Endothelial cell (in vitro differentiated cells): ENCODE measurements around the gene SPAG7. TPM values are rescaled to one million over a fixed set of nuclear protein-coding genes. Genes with fewer than 3 reads are reported as not detected.

Experiments used
- DNase-seq: peaks from one replicate; pipeline ENCODE4 v3.0.0; 2021; ENCODE audit warnings: low spot score
- H3K27ac Mint-ChIP-seq: one replicate; pipeline ENCODE4 v1.8.0; 2021; ENCODE audit warnings: mixed read lengths, inconsistent platforms; ENCODE audit not compliant: unreplicated experiment
- H3K27me3 Mint-ChIP-seq: one replicate; pipeline ENCODE4 v1.8.0; 2021; ENCODE audit warnings: mild to moderate bottlenecking, moderate library complexity, mixed read lengths, inconsistent platforms; ENCODE audit not compliant: unreplicated experiment
- H3K36me3 Mint-ChIP-seq: one replicate; pipeline ENCODE4 v1.8.0; 2021; ENCODE audit warnings: mild to moderate bottlenecking, low read depth, mixed read lengths, inconsistent platforms; ENCODE audit not compliant: unreplicated experiment
- H3K4me1 Mint-ChIP-seq: one replicate; pipeline ENCODE4 v1.8.0; 2021; ENCODE audit warnings: mild to moderate bottlenecking, mixed read lengths, inconsistent platforms; ENCODE audit not compliant: unreplicated experiment
- H3K4me3 Mint-ChIP-seq: one replicate; pipeline ENCODE4 v1.8.0; 2021; ENCODE audit warnings: mild to moderate bottlenecking, mixed read lengths, inconsistent platforms; ENCODE audit not compliant: unreplicated experiment
- H3K9me3 Mint-ChIP-seq: one replicate; pipeline ENCODE4 v1.8.0; 2021; ENCODE audit warnings: mixed read lengths, inconsistent platforms; ENCODE audit not compliant: unreplicated experiment
- total RNA-seq: library from RNA; stranded (reverse); fragmentation: NEBNext Ultra II Directional; extraction: Animal tissue kit (Norgen Biotek cat#: 25700); gene quantifications from one replicate; pipeline ENCODE4 v1.2.1, GENCODE V29; 2021; ENCODE audit not compliant: unreplicated experiment
- TF ChIP-seq, protein P1 (sequence below): fragments of 200-600 bp; sonication (generic); IDR thresholded peaks from one replicate; pipeline ENCODE4 v1.5.0; 2021; ENCODE audit warnings: antibody characterized with exemption; ENCODE audit not compliant: unreplicated experiment

Gene SPAG7
- total RNA-seq, 1 donor from 2014 or later: 67.3 TPM

DNA sequence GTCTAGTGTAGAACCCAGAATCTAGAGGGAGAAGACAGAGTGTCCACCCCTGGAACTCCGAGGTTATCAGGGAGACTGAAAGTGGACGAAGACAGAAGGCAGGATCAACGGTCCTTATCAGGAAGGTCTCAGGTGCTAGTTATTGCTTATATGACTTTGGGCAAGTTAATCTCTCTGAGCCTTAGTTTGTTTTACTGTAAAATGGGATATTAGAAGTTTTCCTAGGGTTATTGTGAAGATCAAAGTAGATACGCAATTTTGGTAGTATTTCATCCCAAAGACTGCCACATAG is 26.4 kb downstream of the SPAG7 start:
- Mint-ChIP-seq H3K4me3 (peak overlapping the region; percentile 97), H3K36me3 (peaks cover 26% of the 10 kb centered on the region), H3K27me3 (peaks cover 18% of the 10 kb centered on the region), H3K27ac (peak overlapping the region; percentile 99), H3K4me1 (peaks cover 37% of the 10 kb centered on the region), H3K9me3 (no peaks in the 10 kb centered on the region)
- no peak for DNase-seq
- TF ChIP-seq, protein P1, sequence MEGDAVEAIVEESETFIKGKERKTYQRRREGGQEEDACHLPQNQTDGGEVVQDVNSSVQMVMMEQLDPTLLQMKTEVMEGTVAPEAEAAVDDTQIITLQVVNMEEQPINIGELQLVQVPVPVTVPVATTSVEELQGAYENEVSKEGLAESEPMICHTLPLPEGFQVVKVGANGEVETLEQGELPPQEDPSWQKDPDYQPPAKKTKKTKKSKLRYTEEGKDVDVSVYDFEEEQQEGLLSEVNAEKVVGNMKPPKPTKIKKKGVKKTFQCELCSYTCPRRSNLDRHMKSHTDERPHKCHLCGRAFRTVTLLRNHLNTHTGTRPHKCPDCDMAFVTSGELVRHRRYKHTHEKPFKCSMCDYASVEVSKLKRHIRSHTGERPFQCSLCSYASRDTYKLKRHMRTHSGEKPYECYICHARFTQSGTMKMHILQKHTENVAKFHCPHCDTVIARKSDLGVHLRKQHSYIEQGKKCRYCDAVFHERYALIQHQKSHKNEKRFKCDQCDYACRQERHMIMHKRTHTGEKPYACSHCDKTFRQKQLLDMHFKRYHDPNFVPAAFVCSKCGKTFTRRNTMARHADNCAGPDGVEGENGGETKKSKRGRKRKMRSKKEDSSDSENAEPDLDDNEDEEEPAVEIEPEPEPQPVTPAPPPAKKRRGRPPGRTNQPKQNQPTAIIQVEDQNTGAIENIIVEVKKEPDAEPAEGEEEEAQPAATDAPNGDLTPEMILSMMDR: no peak

DNA sequence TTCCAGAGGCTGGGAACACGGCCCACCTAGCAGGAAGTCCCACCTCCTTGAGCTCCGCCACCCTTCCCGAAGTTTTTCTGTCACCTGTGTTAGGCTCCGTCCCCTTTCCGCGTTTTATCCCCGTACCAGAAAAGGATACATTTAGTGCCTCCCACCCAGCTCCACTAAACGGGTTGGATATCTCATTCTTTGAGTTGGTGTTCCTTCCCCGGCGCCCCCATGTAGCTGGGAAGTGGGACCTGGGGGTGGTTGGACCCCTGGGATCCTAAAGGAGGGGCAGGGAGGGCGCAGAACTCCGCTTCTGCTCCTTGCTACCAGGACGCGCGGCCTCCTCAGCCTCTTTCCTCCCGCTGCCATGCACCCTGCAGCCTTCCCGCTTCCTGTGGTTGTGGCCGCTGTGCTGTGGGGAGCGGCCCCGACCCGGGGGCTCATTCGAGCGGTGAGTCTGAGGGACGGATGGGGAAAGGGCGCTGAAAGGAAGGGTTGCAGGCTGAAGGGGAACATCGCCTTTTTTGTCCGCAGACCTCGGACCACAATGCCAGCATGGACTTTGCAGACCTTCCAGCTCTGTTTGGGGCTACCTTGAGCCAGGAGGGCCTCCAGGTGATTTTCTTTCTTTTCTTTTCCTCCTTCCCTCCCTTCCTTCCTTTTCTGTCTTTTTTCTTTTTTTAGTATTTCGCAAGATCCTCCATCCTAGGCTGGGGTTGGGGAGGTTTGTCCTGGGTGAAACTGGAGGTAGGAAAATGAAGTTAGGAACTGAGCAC is 26.9 kb downstream of the SPAG7 start:
- peak; percentile 39 for DNase-seq
- H3K36me3 Mint-ChIP-seq: peaks cover 27% of the 10 kb centered on the region

DNA sequence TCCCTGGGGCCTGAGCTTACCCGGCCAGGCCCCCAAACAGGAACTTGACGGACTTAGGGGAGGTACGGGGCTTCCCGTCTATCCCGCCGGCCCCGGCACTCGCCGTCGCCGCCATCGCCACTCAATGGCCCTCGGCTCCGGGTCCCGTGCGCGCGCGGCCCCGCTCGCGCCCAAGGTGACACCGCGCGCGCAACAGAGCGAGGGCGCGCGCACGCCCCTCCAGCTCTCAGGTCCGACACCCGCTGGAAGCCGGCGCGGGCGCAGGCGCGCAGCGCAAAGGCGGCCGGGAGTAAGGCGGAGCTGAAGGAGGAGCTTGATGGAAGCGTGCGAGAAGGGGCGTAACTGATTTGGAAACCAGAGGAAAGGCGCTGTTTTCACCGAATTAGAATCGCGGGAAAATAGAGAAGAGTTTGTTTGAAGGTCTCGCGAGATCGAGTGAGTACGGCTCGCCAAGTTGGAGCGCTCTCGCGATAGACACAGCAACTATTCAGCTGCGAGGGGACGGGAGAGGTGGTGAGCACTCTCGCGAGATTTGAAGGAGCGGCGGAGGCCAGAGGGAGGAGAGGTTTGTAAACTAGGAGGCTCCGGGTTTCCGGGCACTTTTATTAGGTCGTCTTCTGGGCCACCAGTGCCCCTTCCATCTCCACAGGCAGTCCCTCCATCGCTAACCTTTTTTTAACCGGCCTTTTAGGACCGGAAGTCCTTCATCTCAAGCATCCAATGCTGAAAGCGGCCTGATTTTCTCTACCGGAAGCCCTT is 27.6 kb downstream of the SPAG7 start, which contains the start of the genes RNF167 and SLC25A11:
TSS of gene RNF167 (plus strand) at position 473 of the 759 bp plus-strand sequence. CDS start 642 bp downstream, outside the sequence.
TSS of gene SLC25A11 (minus strand) at position 251 of the 759 bp plus-strand sequence. CDS start at position 115, 136 bp downstream.
- peaks cover 20% of the 10 kb centered on the region for H3K36me3 Mint-ChIP-seq
- peaks cover 19% of the 10 kb centered on the region for H3K27me3 Mint-ChIP-seq
- H3K4me1 Mint-ChIP-seq: peaks cover 26% of the 10 kb centered on the region
- TF ChIP-seq, protein P1: no peak
- DNase-seq: peak; percentile 91
- H3K9me3 Mint-ChIP-seq: no peaks in the 10 kb centered on the region
- peak within 1 kb of the TSS; percentile 99 for H3K27ac Mint-ChIP-seq
- H3K4me3 Mint-ChIP-seq: peak within 1 kb of the TSS; percentile 97

More for the DNA sequence above, 26.9 kb downstream of the SPAG7 start:
- Mint-ChIP-seq H3K4me3 (peak overlapping the region; percentile 97), H3K4me1 (peaks cover 34% of the 10 kb centered on the region), H3K9me3 (no peaks in the 10 kb centered on the region), H3K27ac (peak overlapping the region; percentile 99), H3K27me3 (peaks cover 23% of the 10 kb centered on the region)
- TF ChIP-seq, protein P1: no peak

DNA sequence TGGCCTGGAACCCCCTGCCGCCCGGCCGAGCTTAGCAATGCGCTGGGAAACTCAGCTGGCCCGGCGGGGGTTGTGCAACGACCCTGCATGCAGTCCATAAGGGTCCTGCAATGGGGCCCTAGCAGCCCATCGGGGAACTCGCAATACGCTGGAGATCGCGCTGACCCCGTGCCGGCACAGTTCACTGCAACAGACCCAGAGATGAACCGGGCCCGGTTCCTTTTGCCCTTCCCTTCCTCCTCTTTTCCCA is 28.1 kb downstream of the SPAG7 start:
- peak overlapping the region; percentile 90 for H3K27ac Mint-ChIP-seq
- peak overlapping the region; percentile 97 for H3K4me3 Mint-ChIP-seq
- TF ChIP-seq, protein P1: no peak
- no peaks in the 10 kb centered on the region for H3K9me3 Mint-ChIP-seq
- peaks cover 24% of the 10 kb centered on the region for H3K4me1 Mint-ChIP-seq
- peak; percentile 37 for DNase-seq
- peaks cover 18% of the 10 kb centered on the region for H3K36me3 Mint-ChIP-seq
- peaks cover 19% of the 10 kb centered on the region for H3K27me3 Mint-ChIP-seq
